Vagina (tissue), 2 donors: ENCODE results near the gene SMAGP. TPM values are rescaled to one million over a fixed set of nuclear protein-coding genes. Genes with fewer than 3 reads are reported as not detected.
"Not testable (repeated sequence)": the region's sequence is repeated elsewhere in the genome, so short reads cannot be mapped to it uniquely, and the experiment has no call there.

Source experiments
- DNase-seq, 2 donors: peaks; one replicate each; pipeline ENCODE4 v3.0.0-alpha.2; 2017; ENCODE audit errors: extremely low spot score in 2 of 2
- H3K27ac ChIP-seq: fragments of 200-600 bp; sonication (generic); one replicate; pipeline ENCODE4 v1.5.1; 2019
- H3K27me3 ChIP-seq: fragments of 200-600 bp; sonication (generic); one replicate; pipeline ENCODE4 v1.5.1; 2019
- H3K36me3 ChIP-seq, 2 donors: fragments of 200-600 bp; sonication (generic); one replicate each; pipeline ENCODE4 v1.5.1; 2017 to 2019
- H3K4me1 ChIP-seq: fragments of 200-600 bp; sonication (generic); one replicate; pipeline ENCODE4 v1.5.1; 2019
- H3K4me3 ChIP-seq, 2 donors: fragments of 200-600 bp; sonication (generic); 1 replicate in 1 of 2; 2 replicates in 1 of 2; pipeline ENCODE4 v1.5.1; 2016 to 2019
- H3K9me3 ChIP-seq: fragments of 200-600 bp; sonication (generic); one replicate; pipeline ENCODE4 v1.5.1; 2019
- POLR2A ChIP-seq, 2 donors: fragments of 450-650 bp; IDR thresholded peaks; one replicate each; pipeline ENCODE4 v1.6.1; 2017; ENCODE audit warnings: antibody characterized with exemption in 2 of 2, mild to moderate bottlenecking in 2 of 2, moderate library complexity in 2 of 2
- POLR2AphosphoS5 ChIP-seq, 2 donors: sonication (generic); formaldehyde crosslinking; IDR thresholded peaks; one replicate each; pipeline ENCODE4 v1.9.0; 2017; ENCODE audit warnings: antibody characterized with exemption in 2 of 2, mild to moderate bottlenecking in 2 of 2, low read depth in 1 of 2; ENCODE audit not compliant: insufficient read depth in 1 of 2
- intact Hi-C: fragments of 100-400 bp; cut with DNase I; formaldehyde crosslinking; loops from one replicate; pipeline ENCODE4 v1.15.1; 2023
- total RNA-seq: library from RNA; depleted of rRNA; stranded (reverse); fragments of >200 nt; gene quantifications from one replicate; pipeline ENCODE4 v1.2.3, GENCODE V29; 2016
- TF ChIP-seq, protein P1 (sequence below), 3 experiments: fragments of 450-650 bp in 2 of 3; fragments of 200-600 bp in 1 of 3; sonication (generic) in 1 of 3; IDR thresholded peaks; one replicate each; pipeline ENCODE4 v1.5.1; 2017 to 2019; ENCODE audit warnings: antibody characterized with exemption in 3 of 3, mild to moderate bottlenecking in 2 of 3, moderate library complexity in 2 of 3

SMAGP gene
- total RNA-seq, 1 donor from 2014 or later: 30.0 TPM

DNA sequence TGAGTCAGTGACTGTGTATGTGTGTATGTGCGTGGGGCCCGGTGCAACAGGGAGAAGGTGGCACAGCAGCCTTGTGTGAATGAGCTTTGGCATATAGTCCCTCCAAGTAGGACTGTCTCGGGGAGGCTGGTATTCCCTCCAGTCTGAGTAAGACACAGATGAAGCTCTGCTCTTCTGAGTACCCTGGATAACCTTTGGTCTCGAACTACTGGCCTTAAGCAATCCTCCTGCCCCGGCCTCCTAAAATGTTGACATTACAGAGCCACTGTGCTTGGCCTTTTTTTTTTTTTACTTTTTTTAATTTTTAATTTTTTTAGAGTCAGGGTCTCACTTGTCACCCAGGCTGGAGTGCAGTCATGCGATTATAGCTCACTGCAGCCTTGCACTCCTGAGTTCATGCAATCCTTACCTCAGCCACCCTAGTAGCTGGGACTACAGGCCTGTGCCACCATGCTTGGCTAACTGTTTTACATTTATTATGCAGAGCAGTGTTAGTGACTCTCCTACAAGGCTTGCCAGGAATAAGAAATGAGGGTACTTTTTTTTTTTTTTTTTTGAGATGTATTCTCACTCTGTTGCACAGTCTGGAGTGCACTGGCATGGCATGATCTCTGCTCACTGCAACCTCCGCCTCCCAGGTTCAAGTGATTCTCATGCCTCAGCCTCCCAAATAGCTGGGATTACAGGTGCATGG, 41.0 kb downstream of the SMAGP start:
- H3K27me3 ChIP-seq: no peaks in the 10 kb centered on the region
- no peak overlapping the region for H3K27ac ChIP-seq
- DNase-seq: no peak
- no peaks in the 10 kb centered on the region for H3K4me1 ChIP-seq
- H3K4me3 ChIP-seq: no peak overlapping the region
- TF ChIP-seq POLR2AphosphoS5 (IDR thresholded peaks at IDR 0.05; ENCODE audit: insufficient read depth in 1 of 2, low read depth in 1 of 2): no peak
- no peak for TF ChIP-seq POLR2A (IDR thresholded peaks at IDR 0.05)
- TF ChIP-seq, protein P1, sequence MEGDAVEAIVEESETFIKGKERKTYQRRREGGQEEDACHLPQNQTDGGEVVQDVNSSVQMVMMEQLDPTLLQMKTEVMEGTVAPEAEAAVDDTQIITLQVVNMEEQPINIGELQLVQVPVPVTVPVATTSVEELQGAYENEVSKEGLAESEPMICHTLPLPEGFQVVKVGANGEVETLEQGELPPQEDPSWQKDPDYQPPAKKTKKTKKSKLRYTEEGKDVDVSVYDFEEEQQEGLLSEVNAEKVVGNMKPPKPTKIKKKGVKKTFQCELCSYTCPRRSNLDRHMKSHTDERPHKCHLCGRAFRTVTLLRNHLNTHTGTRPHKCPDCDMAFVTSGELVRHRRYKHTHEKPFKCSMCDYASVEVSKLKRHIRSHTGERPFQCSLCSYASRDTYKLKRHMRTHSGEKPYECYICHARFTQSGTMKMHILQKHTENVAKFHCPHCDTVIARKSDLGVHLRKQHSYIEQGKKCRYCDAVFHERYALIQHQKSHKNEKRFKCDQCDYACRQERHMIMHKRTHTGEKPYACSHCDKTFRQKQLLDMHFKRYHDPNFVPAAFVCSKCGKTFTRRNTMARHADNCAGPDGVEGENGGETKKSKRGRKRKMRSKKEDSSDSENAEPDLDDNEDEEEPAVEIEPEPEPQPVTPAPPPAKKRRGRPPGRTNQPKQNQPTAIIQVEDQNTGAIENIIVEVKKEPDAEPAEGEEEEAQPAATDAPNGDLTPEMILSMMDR (IDR thresholded peaks at IDR 0.05): no peak
- H3K36me3 ChIP-seq: no peaks in the 10 kb centered on the region
- intact Hi-C loops: no loop called here
- H3K9me3 ChIP-seq: no peaks in the 10 kb centered on the region

DNA sequence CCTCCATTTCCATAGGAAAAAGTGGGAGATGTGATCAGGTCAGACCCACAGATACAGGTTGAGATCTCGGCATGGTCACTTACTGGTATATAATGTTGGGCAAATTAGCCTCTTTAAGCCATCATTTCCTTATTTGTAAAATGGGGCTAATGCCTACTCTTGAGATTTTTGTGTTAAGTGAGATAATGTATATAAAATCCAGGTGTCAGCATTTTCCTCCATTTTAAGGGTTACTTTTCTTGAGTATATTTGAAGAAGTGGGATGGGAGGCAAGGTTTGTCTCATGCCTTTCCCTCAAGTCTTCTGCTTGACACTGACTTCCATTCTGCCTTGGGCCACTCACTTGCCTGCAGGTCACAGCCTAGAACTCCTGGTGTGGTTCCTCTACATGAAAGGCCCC, 42.3 kb downstream of the SMAGP start:
- no peak for DNase-seq
- no peaks in the 10 kb centered on the region for H3K27me3 ChIP-seq
- H3K36me3 ChIP-seq: no peaks in the 10 kb centered on the region
- H3K4me3 ChIP-seq: no peak overlapping the region
- intact Hi-C loops: no loop called here
- TF ChIP-seq, protein P1 (IDR thresholded peaks at IDR 0.05): no peak
- TF ChIP-seq POLR2A (IDR thresholded peaks at IDR 0.05) (no peak), POLR2AphosphoS5 (IDR thresholded peaks at IDR 0.05; ENCODE audit: insufficient read depth in 1 of 2, low read depth in 1 of 2) (no peak)
- H3K4me1 ChIP-seq: no peaks in the 10 kb centered on the region
- no peaks in the 10 kb centered on the region for H3K9me3 ChIP-seq
- no peak overlapping the region for H3K27ac ChIP-seq

DNA sequence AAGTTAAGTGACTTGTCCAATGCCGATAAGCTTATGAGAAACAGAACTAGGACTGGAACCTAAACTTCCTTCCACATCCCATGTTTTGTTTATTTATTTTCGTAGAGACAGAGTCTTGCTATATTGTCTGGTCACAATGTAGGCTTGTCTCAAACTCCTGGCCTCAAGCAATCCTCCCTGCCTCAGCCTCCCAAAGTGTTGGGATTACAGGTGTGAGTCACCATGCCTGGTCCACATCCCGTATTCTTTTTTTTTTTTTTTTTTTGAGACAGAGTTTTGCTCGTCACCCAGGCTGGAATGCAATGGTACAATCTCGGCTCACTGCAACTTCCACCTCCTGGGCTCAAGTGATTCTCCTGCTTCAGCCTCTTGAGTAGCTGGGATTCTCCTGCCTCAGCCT, 43.1 kb downstream of the SMAGP start:
- H3K36me3 ChIP-seq, DNase-seq, H3K27me3 ChIP-seq, H3K9me3 ChIP-seq, H3K27ac ChIP-seq, H3K4me3 ChIP-seq, intact Hi-C loops, H3K4me1 ChIP-seq: not testable (repeated sequence)

DNA sequence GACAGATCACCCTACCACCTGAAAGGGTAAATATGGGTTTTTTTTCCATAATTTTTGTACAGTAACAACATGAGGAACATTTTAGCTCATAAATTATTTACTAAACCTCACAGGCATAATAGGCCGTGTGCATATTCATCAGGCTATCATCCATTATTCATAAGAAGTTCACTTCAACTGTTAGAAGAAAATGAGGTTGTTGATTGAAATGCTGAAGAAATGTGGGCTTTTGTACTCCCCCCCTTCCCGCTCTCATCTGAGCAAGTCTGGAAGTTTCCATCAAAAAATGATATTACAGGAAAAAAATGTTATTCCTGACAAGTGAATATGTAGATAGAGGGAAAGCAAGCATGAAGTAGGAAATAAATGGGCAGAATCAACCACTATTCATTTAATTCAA, 44.4 kb downstream of the SMAGP start:
- Histone ChIP-seq H3K36me3 (no peaks in the 10 kb centered on the region), H3K9me3 (no peaks in the 10 kb centered on the region), H3K27me3 (no peaks in the 10 kb centered on the region), H3K27ac (no peak overlapping the region), H3K4me3 (no peak overlapping the region), H3K4me1 (no peaks in the 10 kb centered on the region)
- TF ChIP-seq, protein P1 (IDR thresholded peaks at IDR 0.05): no peak
- TF ChIP-seq POLR2A (IDR thresholded peaks at IDR 0.05) (no peak), POLR2AphosphoS5 (IDR thresholded peaks at IDR 0.05; ENCODE audit: insufficient read depth in 1 of 2, low read depth in 1 of 2) (no peak)
- intact Hi-C loops: no loop called here
- no peak for DNase-seq

DNA sequence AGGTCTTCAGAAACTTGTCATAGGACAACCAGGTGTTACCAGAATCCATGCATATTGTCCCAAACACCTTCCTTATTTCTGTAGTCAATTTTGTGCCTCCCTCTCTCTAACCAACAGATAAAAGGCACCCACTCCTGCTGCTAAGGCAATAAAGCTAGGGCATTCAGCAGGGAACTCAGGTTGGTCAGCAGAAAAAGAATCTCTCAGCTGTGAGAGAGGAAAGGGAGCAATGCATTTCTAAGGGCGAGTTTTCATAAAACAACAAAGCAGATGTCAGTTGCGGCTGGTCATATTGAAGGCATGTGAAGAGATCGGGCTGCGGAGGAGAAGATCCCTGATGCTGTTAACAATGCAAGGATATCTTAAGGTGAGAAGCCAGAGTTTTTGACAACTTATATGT, 45.0 kb downstream of the SMAGP start:
- Histone ChIP-seq H3K36me3 (no peaks in the 10 kb centered on the region), H3K4me1 (no peaks in the 10 kb centered on the region), H3K27ac (no peak overlapping the region), H3K4me3 (no peak overlapping the region), H3K27me3 (no peaks in the 10 kb centered on the region), H3K9me3 (no peaks in the 10 kb centered on the region)
- DNase-seq: no peak
- intact Hi-C loops: no loop called here
- no peak for TF ChIP-seq POLR2A (IDR thresholded peaks at IDR 0.05)
- TF ChIP-seq, protein P1 (IDR thresholded peaks at IDR 0.05): no peak
- no peak for TF ChIP-seq POLR2AphosphoS5 (IDR thresholded peaks at IDR 0.05; ENCODE audit: insufficient read depth in 1 of 2, low read depth in 1 of 2)
